OCI-LY1 (cell line): ENCODE measurements around the gene POLR2C.
A peak's percentile ranks its signal among the peaks of the same experiment; 100 is the strongest.

Experiments
- H2AFZ ChIP-seq: fragments of 200-600 bp; sonication (generic), shearing (Covaris generic); 2 replicates; pipeline ENCODE4 v1.6.0; 2014; ENCODE audit warnings: antibody characterized with exemption, mild to moderate bottlenecking, low read length
- H3F3A ChIP-seq: fragments of 200-600 bp; sonication (generic), shearing (Covaris generic); 2 replicates; pipeline ENCODE4 v1.6.0; 2014; ENCODE audit warnings: mild to moderate bottlenecking, antibody characterized with exemption, low read length, moderate library complexity; ENCODE audit not compliant: insufficient read depth
- H3K27ac ChIP-seq: fragments of 200-600 bp; sonication (generic); 2 replicates; pipeline ENCODE4 v1.5.1; 2014; ENCODE audit warnings: low read length, mixed run types, mild to moderate bottlenecking, low read depth; ENCODE audit not compliant: poor library complexity, severe bottlenecking
- H3K27me3 ChIP-seq: fragments of 200-600 bp; sonication (generic); 2 replicates; pipeline ENCODE4 v1.6.0; 2014; ENCODE audit warnings: antibody characterized with exemption, mild to moderate bottlenecking, low read length, moderate library complexity; ENCODE audit not compliant: insufficient read depth
- H3K36me3 ChIP-seq: fragments of 200-600 bp; sonication (generic); 2 replicates; pipeline ENCODE4 v1.6.1; 2014; ENCODE audit warnings: mild to moderate bottlenecking, antibody characterized with exemption, low read length, moderate library complexity, mixed read lengths; ENCODE audit not compliant: insufficient read depth
- H3K4me1 ChIP-seq: fragments of 200-600 bp; sonication (generic); 2 replicates; pipeline ENCODE4 v1.5.1; 2014; ENCODE audit warnings: mild to moderate bottlenecking, low read length, moderate library complexity; ENCODE audit not compliant: insufficient read depth, severe bottlenecking
- H3K4me2 ChIP-seq: fragments of 200-600 bp; sonication (generic), shearing (Covaris generic); 2 replicates; pipeline ENCODE4 v1.6.1; 2014; ENCODE audit warnings: low read length
- H3K4me3 ChIP-seq: fragments of 200-600 bp; sonication (generic); 2 replicates; pipeline ENCODE4 v1.5.1; 2014; ENCODE audit warnings: low read length, low read depth, mild to moderate bottlenecking, mixed read lengths; ENCODE audit not compliant: poor library complexity, severe bottlenecking
- H3K79me2 ChIP-seq: fragments of 200-600 bp; shearing (Covaris generic); 2 replicates; pipeline ENCODE4 v1.6.1; 2016; ENCODE audit warnings: mixed run types, low read length, mixed read lengths; ENCODE audit not compliant: insufficient read depth
- H3K9ac ChIP-seq: fragments of 200-600 bp; sonication (generic), shearing (Covaris generic); 2 replicates; pipeline ENCODE4 v1.6.1; 2014; ENCODE audit warnings: mild to moderate bottlenecking, low read length, mixed read lengths
- H3K9me2 ChIP-seq: fragments of 200-600 bp; sonication (generic), shearing (Covaris generic); 2 replicates; pipeline ENCODE4 v1.6.1; 2014; ENCODE audit warnings: low read depth, mild to moderate bottlenecking, low read length, mixed read lengths
- H3K9me3 ChIP-seq: fragments of 200-600 bp; shearing (Covaris generic); 2 replicates; pipeline ENCODE4 v1.6.1; 2014; ENCODE audit warnings: low read length, mixed read lengths
- H4K20me1 ChIP-seq: fragments of 200-600 bp; sonication (generic), shearing (Covaris generic); 2 replicates; pipeline ENCODE4 v1.6.0; 2016; ENCODE audit warnings: mild to moderate bottlenecking, low read length; ENCODE audit not compliant: insufficient read depth
- CTCF ChIP-seq: fragments of 200-600 bp; sonication (generic), shearing (Covaris generic); IDR thresholded peaks from 2 replicates; pipeline ENCODE4 v1.5.1; 2017; ENCODE audit warnings: mild to moderate bottlenecking, antibody characterized with exemption, low read length, moderate library complexity, mixed read lengths
- EZH2 ChIP-seq: fragments of 200-600 bp; sonication (generic), shearing (Covaris generic); IDR thresholded peaks from 2 replicates; pipeline ENCODE4 v1.8.0; 2017; ENCODE audit warnings: borderline replicate concordance, mixed run types, mild to moderate bottlenecking, antibody characterized with exemption, low read length, moderate library complexity, mixed read lengths

POLR2C gene

GRCh38 chr16:57445510-57445909 is 17.0 kb upstream of the POLR2C start:
- no peak overlapping the region for H3K4me2 ChIP-seq

GRCh38 chr16:57446531-57447185 is 15.8 kb upstream of the POLR2C start:
- Histone ChIP-seq H3K9ac (peak overlapping the region; percentile 97), H3K9me2 (no peaks in the 10 kb centered on the region), H3K36me3 (peaks cover 20% of the 10 kb centered on the region), H3K4me1 (peaks cover 23% of the 10 kb centered on the region), H2AFZ (no peak overlapping the region), H4K20me1 (no peaks in the 10 kb centered on the region), H3K4me3 (peak overlapping the region; percentile 90), H3F3A (no peaks in the 10 kb centered on the region), H3K27me3 (no peaks in the 10 kb centered on the region), H3K9me3 (0 out of 2 replicates have a peak, but pooled peaks cover under 1% of the 10 kb centered on the region), H3K27ac (peak overlapping the region; percentile 28), H3K79me2 (peaks cover 36% of the 10 kb centered on the region), H3K4me2 (peak overlapping the region; percentile 93)
- TF ChIP-seq EZH2 (no peak), CTCF (no peak)

More at GRCh38 chr16:57445510-57445909, 17.0 kb upstream of the POLR2C start:
- TF ChIP-seq CTCF, result no peak
- no peak for TF ChIP-seq EZH2
- Histone ChIP-seq H3K9ac (no peak overlapping the region), H3K27me3 (no peaks in the 10 kb centered on the region), H2AFZ (no peak overlapping the region), H3K4me1 (peaks cover 23% of the 10 kb centered on the region), H3K79me2 (peaks cover 43% of the 10 kb centered on the region), H4K20me1 (no peaks in the 10 kb centered on the region), H3K4me3 (no peak overlapping the region), H3K27ac (no peak overlapping the region), H3K36me3 (peaks cover 21% of the 10 kb centered on the region), H3K9me2 (no peaks in the 10 kb centered on the region), H3F3A (no peaks in the 10 kb centered on the region), H3K9me3 (0 out of 2 replicates have a peak, but pooled peaks cover 8% of the 10 kb centered on the region)

GRCh38 chr16:57447186-57447962 is 15.1 kb upstream of the POLR2C start, which contains the start of the genes CIAPIN1 and COQ9:
CIAPIN1 (minus strand) TSS chr16:57447385; CDS start chr16:57440928, 6,457 bp downstream.
COQ9 (plus strand) TSS chr16:57447479; CDS start chr16:57447506, 27 bp downstream.
- peaks cover 33% of the 10 kb centered on the region for H3K79me2 ChIP-seq
- no peak for TF ChIP-seq EZH2
- TF ChIP-seq CTCF, result no peak

More at GRCh38 chr16:57447186-57447962, 15.1 kb upstream of the POLR2C start, which contains the start of the genes CIAPIN1 and COQ9:
- no peaks in the 10 kb centered on the region for H3K9me2 ChIP-seq
- H4K20me1 ChIP-seq, result no peaks in the 10 kb centered on the region
- peak within 1 kb of the TSS; percentile 97 for H3K9ac ChIP-seq
- peak within 1 kb of the TSS; percentile 90 for H3K4me3 ChIP-seq
- H3K27me3 ChIP-seq, result no peaks in the 10 kb centered on the region
- H3F3A ChIP-seq, result no peaks in the 10 kb centered on the region
- H3K4me1 ChIP-seq, result peaks cover 23% of the 10 kb centered on the region
- H3K36me3 ChIP-seq, result peaks cover 25% of the 10 kb centered on the region
- peak within 1 kb of the TSS; percentile 93 for H3K4me2 ChIP-seq
- H2AFZ ChIP-seq, result no peak within 1 kb of the TSS
- no peaks in the 10 kb centered on the region for H3K9me3 ChIP-seq
- peak within 1 kb of the TSS; percentile 28 for H3K27ac ChIP-seq
